Middle frontal gyrus (tissue), 1 donor: Measurements from ENCODE around the gene MEGF6.

Experiments
- DNase-seq: peaks from one replicate; pipeline ENCODE4 v3.0.0-alpha.2; 2015; ENCODE audit warnings: low spot score; ENCODE audit errors: extremely low spot score

Gene MEGF6, protein sequence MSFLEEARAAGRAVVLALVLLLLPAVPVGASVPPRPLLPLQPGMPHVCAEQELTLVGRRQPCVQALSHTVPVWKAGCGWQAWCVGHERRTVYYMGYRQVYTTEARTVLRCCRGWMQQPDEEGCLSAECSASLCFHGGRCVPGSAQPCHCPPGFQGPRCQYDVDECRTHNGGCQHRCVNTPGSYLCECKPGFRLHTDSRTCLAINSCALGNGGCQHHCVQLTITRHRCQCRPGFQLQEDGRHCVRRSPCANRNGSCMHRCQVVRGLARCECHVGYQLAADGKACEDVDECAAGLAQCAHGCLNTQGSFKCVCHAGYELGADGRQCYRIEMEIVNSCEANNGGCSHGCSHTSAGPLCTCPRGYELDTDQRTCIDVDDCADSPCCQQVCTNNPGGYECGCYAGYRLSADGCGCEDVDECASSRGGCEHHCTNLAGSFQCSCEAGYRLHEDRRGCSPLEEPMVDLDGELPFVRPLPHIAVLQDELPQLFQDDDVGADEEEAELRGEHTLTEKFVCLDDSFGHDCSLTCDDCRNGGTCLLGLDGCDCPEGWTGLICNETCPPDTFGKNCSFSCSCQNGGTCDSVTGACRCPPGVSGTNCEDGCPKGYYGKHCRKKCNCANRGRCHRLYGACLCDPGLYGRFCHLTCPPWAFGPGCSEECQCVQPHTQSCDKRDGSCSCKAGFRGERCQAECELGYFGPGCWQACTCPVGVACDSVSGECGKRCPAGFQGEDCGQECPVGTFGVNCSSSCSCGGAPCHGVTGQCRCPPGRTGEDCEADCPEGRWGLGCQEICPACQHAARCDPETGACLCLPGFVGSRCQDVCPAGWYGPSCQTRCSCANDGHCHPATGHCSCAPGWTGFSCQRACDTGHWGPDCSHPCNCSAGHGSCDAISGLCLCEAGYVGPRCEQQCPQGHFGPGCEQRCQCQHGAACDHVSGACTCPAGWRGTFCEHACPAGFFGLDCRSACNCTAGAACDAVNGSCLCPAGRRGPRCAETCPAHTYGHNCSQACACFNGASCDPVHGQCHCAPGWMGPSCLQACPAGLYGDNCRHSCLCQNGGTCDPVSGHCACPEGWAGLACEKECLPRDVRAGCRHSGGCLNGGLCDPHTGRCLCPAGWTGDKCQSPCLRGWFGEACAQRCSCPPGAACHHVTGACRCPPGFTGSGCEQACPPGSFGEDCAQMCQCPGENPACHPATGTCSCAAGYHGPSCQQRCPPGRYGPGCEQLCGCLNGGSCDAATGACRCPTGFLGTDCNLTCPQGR (N-terminal part only)

DNA sequence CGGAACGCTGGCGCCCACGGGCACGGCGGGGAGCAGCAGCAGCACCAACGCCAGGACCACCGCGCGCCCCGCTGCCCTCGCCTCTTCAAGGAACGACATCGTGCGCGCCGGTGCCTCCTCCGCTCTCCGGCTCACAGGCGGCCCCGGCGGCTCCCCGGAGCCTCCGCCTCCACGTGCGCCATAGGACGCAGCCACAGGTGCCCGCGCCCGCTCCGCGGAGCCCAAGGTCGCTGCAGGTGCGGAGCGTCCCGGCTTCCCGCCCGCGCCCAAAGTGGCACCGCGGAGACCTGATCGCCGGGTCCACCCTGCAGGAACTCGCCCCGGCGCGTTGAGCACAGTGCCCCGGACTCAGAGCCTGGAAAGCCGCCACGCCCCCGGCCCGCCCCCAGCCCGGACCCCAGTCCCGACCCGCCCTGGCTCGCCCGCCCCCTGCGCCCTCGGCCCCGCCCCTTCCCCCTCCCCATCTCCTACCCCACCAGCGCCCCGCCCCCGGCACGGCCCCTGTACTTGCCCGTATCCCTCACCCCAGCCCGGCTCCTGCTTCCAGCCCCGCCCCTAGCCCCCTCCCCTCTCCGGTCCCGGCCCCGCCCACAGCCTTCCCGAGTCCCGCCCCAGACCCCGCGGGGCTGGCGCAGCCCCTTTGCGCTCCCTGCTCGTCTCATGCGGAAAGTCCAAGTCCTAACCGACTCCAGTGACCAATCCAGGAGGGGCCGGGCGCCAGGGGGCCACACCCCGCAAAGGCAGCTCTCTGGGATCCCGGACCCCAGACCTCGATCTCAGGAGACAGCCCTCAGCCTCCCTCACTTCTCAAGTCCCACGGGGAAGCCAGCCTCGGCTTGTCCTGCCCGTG lies at the start of gene MEGF6:
TSS of gene MEGF6 (minus strand) at position 339 of the 850 bp plus-strand sequence. CDS start at position 99, 240 bp downstream.
- DNase-seq, result no peak

- no peak for DNase-seq
Measured at GRCh38 chr1:3660704-3661103, 49.4 kb upstream of the MEGF6 start.

DNA sequence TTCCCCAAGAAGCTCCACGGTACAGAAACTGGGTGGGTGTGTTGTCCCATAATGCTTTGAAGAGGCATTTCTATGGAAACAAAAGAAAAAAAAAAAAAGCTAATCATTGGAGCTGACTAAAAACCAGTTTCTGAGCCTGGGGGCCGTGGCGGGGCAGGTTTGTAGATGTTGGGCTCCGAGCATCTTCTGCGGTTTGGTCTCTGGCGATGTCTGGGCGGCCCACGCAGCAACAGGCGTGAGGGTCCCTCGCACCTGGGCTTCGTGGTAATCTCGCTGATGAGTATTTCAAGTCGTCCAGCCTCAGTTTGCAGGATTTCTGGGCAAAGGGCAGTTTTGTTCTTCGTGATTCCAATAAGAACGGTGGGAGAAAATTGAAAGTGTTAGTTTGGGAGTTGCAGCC lies 47.8 kb upstream of the MEGF6 start:
- DNase-seq, result no peak

- DNase-seq, result no peak
Measured at GRCh38 chr1:3658231-3658615, 46.9 kb upstream of the MEGF6 start.

DNA sequence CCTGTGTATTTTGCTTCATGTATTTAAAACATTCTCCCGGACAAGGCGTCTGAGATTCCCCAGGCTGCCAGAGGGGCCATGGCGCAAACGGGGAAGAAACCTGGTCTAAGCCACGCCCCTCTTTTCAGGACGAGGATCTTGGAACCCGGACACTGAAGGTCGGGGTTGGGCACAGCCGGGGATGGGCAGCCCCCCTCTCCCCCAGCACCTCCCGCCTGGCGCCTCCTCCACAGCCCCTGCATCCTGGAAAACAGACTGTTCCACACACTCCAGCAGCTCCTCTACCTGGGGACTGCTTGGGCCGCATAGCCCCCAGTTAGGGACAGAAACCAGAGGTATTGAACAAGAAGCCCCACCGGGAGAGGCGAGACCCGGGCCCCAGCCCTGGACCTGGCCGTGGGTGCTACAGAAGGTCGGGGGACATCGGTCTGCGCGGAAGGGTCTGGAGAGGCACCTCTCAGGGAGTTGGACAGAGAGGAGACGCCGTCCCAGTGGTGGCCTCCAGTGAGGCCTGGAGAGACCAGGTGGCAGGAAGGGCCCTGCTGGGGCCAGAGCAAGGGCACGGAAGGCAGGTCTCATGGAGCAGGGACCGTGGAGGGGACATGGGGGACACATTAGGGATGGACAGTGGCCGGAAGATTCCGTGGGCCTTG lies 46.4 kb upstream of the MEGF6 start:
- no peak for DNase-seq

- no peak for DNase-seq
Measured at GRCh38 chr1:3657096-3657475, 45.8 kb upstream of the MEGF6 start.

DNA sequence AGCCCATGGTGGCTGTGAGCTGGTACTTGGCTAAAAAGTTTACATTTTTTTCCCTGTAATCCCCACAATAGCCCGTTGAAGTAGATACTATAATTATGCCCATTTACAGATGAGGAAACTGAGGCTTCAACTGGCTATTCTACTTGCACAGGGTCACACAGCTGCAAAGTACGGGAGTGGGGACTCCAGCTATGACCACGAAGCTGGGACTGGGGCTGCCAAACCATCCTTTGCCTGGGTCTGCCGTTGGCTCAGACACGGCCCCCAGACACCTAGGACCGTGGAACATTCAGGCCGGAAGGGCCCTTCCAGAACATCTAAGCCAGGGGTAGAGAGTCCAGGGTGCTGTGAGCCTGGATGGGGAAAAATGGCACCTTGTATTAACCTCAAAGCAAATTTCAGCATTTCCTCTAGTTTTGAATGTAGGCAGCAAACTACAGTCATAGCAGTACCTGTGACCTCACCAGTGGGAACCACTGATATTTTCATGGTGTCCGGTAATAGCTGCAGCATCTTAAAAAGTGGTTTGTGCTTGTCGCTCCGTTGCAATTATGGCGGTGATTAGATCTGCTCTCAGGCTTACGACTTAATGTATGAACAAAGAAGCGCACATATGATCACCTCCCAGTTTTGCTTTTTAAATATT lies 45.3 kb upstream of the MEGF6 start:
- no peak for DNase-seq

- DNase-seq, result no peak
Measured at GRCh38 chr1:3654549-3655281, 43.4 kb upstream of the MEGF6 start.

DNA sequence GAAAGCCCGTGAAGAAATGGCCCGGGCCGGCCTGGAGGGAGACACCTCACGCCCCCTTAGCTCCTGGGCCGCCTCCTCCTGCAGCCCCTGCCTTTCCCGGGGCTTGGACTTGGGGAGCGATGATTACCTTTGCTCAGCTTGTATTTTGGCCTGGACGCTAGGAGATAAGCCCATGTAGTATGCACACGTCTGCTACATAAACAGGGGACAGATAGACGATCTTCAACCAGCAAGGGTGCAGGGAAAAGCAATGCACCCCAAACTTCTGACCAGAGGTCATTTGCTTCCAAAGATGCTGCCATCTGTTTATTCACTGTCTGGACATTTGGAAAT lies 41.9 kb upstream of the MEGF6 start:
- DNase-seq, result no peak

- no peak for DNase-seq
Measured at GRCh38 chr1:3652548-3653285, 41.4 kb upstream of the MEGF6 start.

GRCh38 chr1:3651930-3652547 lies 40.7 kb upstream of the MEGF6 start, which contains the start of gene TP73:
TSS of gene TP73 (plus strand) at chr1:3652516. CDS start at chr1:3682366, 29,850 bp downstream.
- no peak for DNase-seq

GRCh38 chr1:3651026-3651929 lies 40.0 kb upstream of the MEGF6 start:
- DNase-seq, result no peak

- DNase-seq, result no peak
Measured at GRCh38 chr1:3650248-3651025, 39.1 kb upstream of the MEGF6 start.

- DNase-seq, result peak; percentile 89
Measured at GRCh38 chr1:3649342-3650247, 38.3 kb upstream of the MEGF6 start, which contains the start of gene WRAP73. TSS of gene WRAP73 (minus strand) at chr1:3650103. CDS start at chr1:3649999, 104 bp downstream.

GRCh38 chr1:3646596-3646995 lies 35.3 kb upstream of the MEGF6 start:
- no peak for DNase-seq
